Endodermal cell (in vitro differentiated cells): Measurements from ENCODE around the gene TBX1. TPM values are rescaled to one million over a fixed set of nuclear protein-coding genes. Genes with fewer than 3 reads are reported as not detected.

Experiments
- DNase-seq: peaks from one replicate; pipeline ENCODE4 v3.0.0-alpha.2; 2017
- H3K27ac ChIP-seq: 2 replicates; pipeline ENCODE4 v1.5.1; 2013; ENCODE audit warnings: mild to moderate bottlenecking, low read depth, low read length, moderate library complexity
- H3K27me3 ChIP-seq: 2 replicates; pipeline ENCODE4 v1.6.1; 2013; ENCODE audit warnings: mild to moderate bottlenecking, low read length, moderate library complexity; ENCODE audit not compliant: insufficient read depth, control insufficient read depth, poor library complexity, severe bottlenecking
- H3K36me3 ChIP-seq: 2 replicates; pipeline ENCODE4 v1.7.0; 2013; ENCODE audit warnings: mild to moderate bottlenecking, low read length, moderate library complexity; ENCODE audit not compliant: control insufficient read depth, insufficient read depth
- H3K4me1 ChIP-seq: one replicate; pipeline ENCODE4 v1.7.0; 2013; ENCODE audit warnings: low read length; ENCODE audit not compliant: control insufficient read depth, insufficient read depth
- H3K4me3 ChIP-seq: 2 replicates; pipeline ENCODE4 v1.5.1; 2013; ENCODE audit warnings: mild to moderate bottlenecking, low read length, moderate library complexity
- H3K9ac ChIP-seq: 2 replicates; pipeline ENCODE4 v1.6.1; 2013; ENCODE audit warnings: mild to moderate bottlenecking, low read length, moderate library complexity; ENCODE audit not compliant: poor library complexity, severe bottlenecking; ENCODE audit errors: extremely low read depth
- H3K9me3 ChIP-seq: 2 replicates; pipeline ENCODE4 v1.6.1; 2013; ENCODE audit warnings: mild to moderate bottlenecking, low read length, moderate library complexity; ENCODE audit not compliant: control insufficient read depth
- H3K27ac Mint-ChIP-seq: 2 replicates; pipeline ENCODE4 v1.8.0; 2020; ENCODE audit warnings: mixed read lengths
- H3K27me3 Mint-ChIP-seq: 2 replicates; pipeline ENCODE4 v1.8.0; 2021; ENCODE audit warnings: mild to moderate bottlenecking, mixed read lengths; ENCODE audit not compliant: insufficient read depth
- H3K36me3 Mint-ChIP-seq: 2 replicates; pipeline ENCODE4 v1.8.0; 2020; ENCODE audit warnings: low read depth, mixed read lengths
- H3K4me1 Mint-ChIP-seq: 2 replicates; pipeline ENCODE4 v1.8.0; 2020; ENCODE audit warnings: mixed read lengths
- H3K4me3 Mint-ChIP-seq: 2 replicates; pipeline ENCODE4 v1.8.0; 2020; ENCODE audit warnings: mild to moderate bottlenecking, moderate library complexity, mixed read lengths
- H3K9me3 Mint-ChIP-seq: 2 replicates; pipeline ENCODE4 v1.8.0; 2020; ENCODE audit warnings: mild to moderate bottlenecking, mixed read lengths
- CTCF ChIP-seq: fragments of 200-600 bp; sonication (generic); conservative IDR thresholded peaks from 2 replicates; pipeline ENCODE4 v1.5.0; 2021; ENCODE audit warnings: antibody characterized with exemption, mild to moderate bottlenecking
- WGBS, 2 experiments: methylation state at CpG; one replicate each; pipeline versions ENCODE4 v1.1.5 to v1.1.7; 2013; ENCODE audit warnings: missing lambda C conversion rate in 2 of 2, mixed read lengths in 1 of 2; ENCODE audit not compliant: insufficient coverage in 1 of 2, insufficient read length in 1 of 2; 5-methylcytosine and 5-hydroxymethylcytosine counted together
- total RNA-seq, 2 donors: library from RNA; stranded (reverse); fragmentation: NEBNext Ultra II Directional in 1 of 2; extraction: Animal tissue kit (Norgen Biotek cat#: 25700) in 1 of 2; gene quantifications; 2 replicates in 1 of 2; 3 replicates in 1 of 2; pipeline ENCODE4 v1.2.1, GENCODE V29; 2021

Gene TBX1
- total RNA-seq, 2 donors from 2014 or later = 1.3 TPM; not detected in 1

GRCh38 chr22:19742160-19743066, 18.2 kb upstream of the TBX1 start:
- H3K36me3 Mint-ChIP-seq = no peaks in the 10 kb centered on the region

GRCh38 chr22:19743081-19743480, 17.5 kb upstream of the TBX1 start:
- Mint-ChIP-seq H3K27me3 (no peaks in the 10 kb centered on the region), H3K36me3 (no peaks in the 10 kb centered on the region), H3K4me1 (no peaks in the 10 kb centered on the region), H3K9me3 (no peaks in the 10 kb centered on the region), H3K27ac (no peak overlapping the region), H3K4me3 (no peak overlapping the region)
- Histone ChIP-seq H3K9ac (no peak overlapping the region), H3K27me3 (no peaks in the 10 kb centered on the region), H3K4me1 (peaks cover 4% of the 10 kb centered on the region), H3K27ac (no peak overlapping the region), H3K36me3 (no peaks in the 10 kb centered on the region), H3K9me3 (no peaks in the 10 kb centered on the region), H3K4me3 (no peak overlapping the region)
- 94 to 98% methylated on average over 5 to 6 of the region's 6 CpGs for WGBS, 2 experiments
- DNase-seq = no peak
- no peak for TF ChIP-seq CTCF

More at GRCh38 chr22:19742160-19743066, 18.2 kb upstream of the TBX1 start:
- Mint-ChIP-seq H3K27ac (no peak overlapping the region), H3K27me3 (no peaks in the 10 kb centered on the region), H3K4me3 (no peak overlapping the region), H3K9me3 (no peaks in the 10 kb centered on the region), H3K4me1 (no peaks in the 10 kb centered on the region)
- Histone ChIP-seq H3K36me3 (no peaks in the 10 kb centered on the region), H3K4me1 (peaks cover 4% of the 10 kb centered on the region), H3K27me3 (no peaks in the 10 kb centered on the region), H3K9me3 (no peaks in the 10 kb centered on the region), H3K4me3 (no peak overlapping the region), H3K27ac (no peak overlapping the region), H3K9ac (no peak overlapping the region)
- WGBS, 2 experiments = 92 to 94% methylated on average over 15 to 21 of the region's 21 CpGs
- no peak for DNase-seq
- no peak for TF ChIP-seq CTCF

GRCh38 chr22:19743651-19744050, 16.9 kb upstream of the TBX1 start:
- Mint-ChIP-seq H3K27me3 (no peaks in the 10 kb centered on the region), H3K9me3 (no peaks in the 10 kb centered on the region), H3K4me1 (no peaks in the 10 kb centered on the region), H3K4me3 (no peak overlapping the region), H3K27ac (no peak overlapping the region), H3K36me3 (no peaks in the 10 kb centered on the region)
- TF ChIP-seq CTCF = no peak
- Histone ChIP-seq H3K27me3 (no peaks in the 10 kb centered on the region), H3K9ac (no peak overlapping the region), H3K4me1 (peaks cover 3% of the 10 kb centered on the region), H3K27ac (no peak overlapping the region), H3K36me3 (no peaks in the 10 kb centered on the region), H3K4me3 (no peak overlapping the region), H3K9me3 (no peaks in the 10 kb centered on the region)
- DNase-seq = no peak
- 90 to 100% methylated on average over 3 to 4 of the region's 4 CpGs for WGBS, 2 experiments
